Measurements from ENCODE around the gene OSBPL2. TPM values are rescaled to one million over a fixed set of nuclear protein-coding genes. Genes with fewer than 3 reads are reported as not detected.

OSBPL2 gene
- total and polyA plus RNA-seq, 2 donors (not counting 3 experiments of a cell fraction or from before 2014, with no cell fraction given): 13.1 to 33.0 TPM

DNA sequence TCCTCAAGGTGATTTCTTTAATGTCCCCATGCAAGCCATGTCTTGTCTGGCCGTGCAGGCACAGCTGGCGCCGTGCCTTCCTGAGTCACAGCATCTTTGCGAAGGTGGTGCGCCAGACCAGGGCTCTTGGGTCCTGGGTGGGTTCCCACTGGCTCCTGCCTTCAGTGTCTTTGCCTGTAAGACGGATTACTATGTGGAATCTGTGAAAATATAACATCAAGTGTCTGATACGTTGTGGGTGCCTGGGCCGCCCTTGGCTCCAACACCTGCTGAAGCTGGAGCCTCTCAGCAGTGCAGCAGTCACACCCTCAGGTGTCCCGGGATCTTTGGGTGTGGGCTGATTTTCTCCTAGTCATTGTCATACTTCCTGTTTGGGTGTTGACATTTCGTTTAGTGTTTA, 3.2 kb downstream of the OSBPL2 start:
- Histone ChIP-seq H3K9me1 (replicated peaks; ENCODE audit: control insufficient read depth, extremely low read depth, insufficient read depth, low read length) (no peaks in the 10 kb centered on the region), H3K79me2 (ENCODE audit: control insufficient read depth, insufficient read depth, low read length) (peaks cover 3% of the 10 kb centered on the region), H3K4me3 (replicated peaks in 1 of 3; ENCODE audit: insufficient read depth in 1 of 3, low read depth in 1 of 3, low read length in 3 of 3) (no peak overlapping the region), H3K4me2 (ENCODE audit: insufficient read depth, low read length) (no peak overlapping the region), H4K20me1 (replicated peaks; ENCODE audit: control insufficient read depth, extremely low read depth, insufficient read depth, low read length) (no peaks in the 10 kb centered on the region), H3K27me3 (ENCODE audit: control insufficient read depth in 2 of 2, insufficient read depth in 2 of 2, low read length in 2 of 2) (no peaks in the 10 kb centered on the region), H3K9ac (replicated peaks; ENCODE audit: extremely low read depth, insufficient read depth, low read length) (no peak overlapping the region), H3K4me1 (ENCODE audit: control insufficient read depth, extremely low read depth, insufficient read depth, low read length) (peaks cover 5% of the 10 kb centered on the region), H3K36me3 (ENCODE audit: control insufficient read depth in 2 of 2, extremely low read depth in 1 of 2, insufficient read depth in 2 of 2, low read length in 2 of 2) (peaks cover 0 to 6% of the 10 kb centered on the region in 2 experiments), H2AFZ (ENCODE audit: low read depth, low read length) (no peak overlapping the region), H3K9me3 (replicated peaks; ENCODE audit: control insufficient read depth, insufficient read depth, low read length) (no peaks in the 10 kb centered on the region), H3K27ac (ENCODE audit: insufficient read depth, low read depth, low read length) (no peak overlapping the region)
- TF ChIP-seq EZH2 (IDR thresholded peaks at IDR 0.05; ENCODE audit: borderline replicate concordance, low read depth, low read length, severe bottlenecking) (no peak), POLR2AphosphoS5 (IDR thresholded peaks at IDR 0.05; ENCODE audit: insufficient read depth, low read depth, low read length) (no peak), GATA2 (IDR thresholded peaks at IDR 0.05; ENCODE audit: insufficient read depth, insufficient read length, low read depth, low read length) (no peak), FOS (IDR thresholded peaks at IDR 0.05; ENCODE audit: borderline replicate concordance, insufficient read depth, low read length) (no peak), JUN (IDR thresholded peaks at IDR 0.05; ENCODE audit: borderline replicate concordance, insufficient read depth, insufficient read length, low read depth) (no peak), MYC (IDR thresholded peaks at IDR 0.05; ENCODE audit: low read depth, low read length) (no peak), POLR2A (IDR thresholded peaks at IDR 0.05; ENCODE audit: low read depth, low read length) (no peak)
- TF ChIP-seq, protein P1, sequence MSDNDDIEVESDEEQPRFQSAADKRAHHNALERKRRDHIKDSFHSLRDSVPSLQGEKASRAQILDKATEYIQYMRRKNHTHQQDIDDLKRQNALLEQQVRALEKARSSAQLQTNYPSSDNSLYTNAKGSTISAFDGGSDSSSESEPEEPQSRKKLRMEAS (IDR thresholded peaks at IDR 0.05; ENCODE audit: insufficient read depth, insufficient read length): no peak
- TF ChIP-seq, protein P2, sequence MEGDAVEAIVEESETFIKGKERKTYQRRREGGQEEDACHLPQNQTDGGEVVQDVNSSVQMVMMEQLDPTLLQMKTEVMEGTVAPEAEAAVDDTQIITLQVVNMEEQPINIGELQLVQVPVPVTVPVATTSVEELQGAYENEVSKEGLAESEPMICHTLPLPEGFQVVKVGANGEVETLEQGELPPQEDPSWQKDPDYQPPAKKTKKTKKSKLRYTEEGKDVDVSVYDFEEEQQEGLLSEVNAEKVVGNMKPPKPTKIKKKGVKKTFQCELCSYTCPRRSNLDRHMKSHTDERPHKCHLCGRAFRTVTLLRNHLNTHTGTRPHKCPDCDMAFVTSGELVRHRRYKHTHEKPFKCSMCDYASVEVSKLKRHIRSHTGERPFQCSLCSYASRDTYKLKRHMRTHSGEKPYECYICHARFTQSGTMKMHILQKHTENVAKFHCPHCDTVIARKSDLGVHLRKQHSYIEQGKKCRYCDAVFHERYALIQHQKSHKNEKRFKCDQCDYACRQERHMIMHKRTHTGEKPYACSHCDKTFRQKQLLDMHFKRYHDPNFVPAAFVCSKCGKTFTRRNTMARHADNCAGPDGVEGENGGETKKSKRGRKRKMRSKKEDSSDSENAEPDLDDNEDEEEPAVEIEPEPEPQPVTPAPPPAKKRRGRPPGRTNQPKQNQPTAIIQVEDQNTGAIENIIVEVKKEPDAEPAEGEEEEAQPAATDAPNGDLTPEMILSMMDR (IDR thresholded peaks at IDR 0.05; ENCODE audit: extremely low read depth in 1 of 2, insufficient read depth in 1 of 2, low read depth in 1 of 2, low read length in 2 of 2): no peak
- no peak for FAIRE-seq
- intact Hi-C loops (cut with micrococcal nuclease): no loop called here
- BruUV-seq (replicated peaks): no TSS peak
- CTCF ChIA-PET: no interaction called here
- no peak for DNase-seq (ENCODE audit: low read depth, low spot score)
- POLR2A ChIA-PET: no interaction called here
- dilution Hi-C loops (cut with MboI; ENCODE audit: extremely low pct_ligation_motif_present, low sequenced_read_pairs): no loop called here

Measured in endothelial cell of umbilical vein (primary cell).